Posterior cingulate gyrus (tissue), 11 donors: ENCODE measurements around the gene FGF11.
A peak's percentile ranks its signal among the peaks of the same experiment; 100 is the strongest.

Experiments
- DNase-seq, 10 donors: peaks; one replicate each; pipeline versions ENCODE4 v3.0.0 to v3.0.0-alpha.2; 2020 to 2021; ENCODE audit warnings: mixed read lengths in 3 of 10
- intact Hi-C: fragments of 100-400 bp; cut with DNase I; formaldehyde crosslinking; loops from one replicate; pipeline ENCODE4 v1.15.1; 2023

FGF11 gene

DNA sequence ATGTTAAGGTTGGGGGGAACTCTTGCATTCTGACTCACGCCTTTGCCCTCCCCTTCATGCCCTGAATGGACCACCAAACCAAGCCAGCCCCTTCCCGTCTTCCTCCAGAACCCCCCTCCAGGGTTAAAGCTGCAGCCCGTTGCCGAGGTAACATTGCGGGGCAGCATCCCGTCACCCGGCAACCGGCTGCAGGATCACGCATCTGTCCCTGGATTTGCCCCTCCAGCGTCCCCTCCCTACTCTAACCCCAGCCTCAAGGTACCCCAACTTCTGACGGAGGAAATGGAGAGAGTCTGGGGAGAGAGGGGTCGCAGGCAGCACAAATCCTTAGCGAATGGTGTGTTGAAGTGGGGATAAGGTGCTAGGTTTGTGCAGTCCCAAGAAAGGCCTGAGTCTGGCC, 32.2 kb upstream of the FGF11 start:
- DNase-seq: peak in 1 of 10 donors; percentile 72
- intact Hi-C loops: no loop called here

DNA sequence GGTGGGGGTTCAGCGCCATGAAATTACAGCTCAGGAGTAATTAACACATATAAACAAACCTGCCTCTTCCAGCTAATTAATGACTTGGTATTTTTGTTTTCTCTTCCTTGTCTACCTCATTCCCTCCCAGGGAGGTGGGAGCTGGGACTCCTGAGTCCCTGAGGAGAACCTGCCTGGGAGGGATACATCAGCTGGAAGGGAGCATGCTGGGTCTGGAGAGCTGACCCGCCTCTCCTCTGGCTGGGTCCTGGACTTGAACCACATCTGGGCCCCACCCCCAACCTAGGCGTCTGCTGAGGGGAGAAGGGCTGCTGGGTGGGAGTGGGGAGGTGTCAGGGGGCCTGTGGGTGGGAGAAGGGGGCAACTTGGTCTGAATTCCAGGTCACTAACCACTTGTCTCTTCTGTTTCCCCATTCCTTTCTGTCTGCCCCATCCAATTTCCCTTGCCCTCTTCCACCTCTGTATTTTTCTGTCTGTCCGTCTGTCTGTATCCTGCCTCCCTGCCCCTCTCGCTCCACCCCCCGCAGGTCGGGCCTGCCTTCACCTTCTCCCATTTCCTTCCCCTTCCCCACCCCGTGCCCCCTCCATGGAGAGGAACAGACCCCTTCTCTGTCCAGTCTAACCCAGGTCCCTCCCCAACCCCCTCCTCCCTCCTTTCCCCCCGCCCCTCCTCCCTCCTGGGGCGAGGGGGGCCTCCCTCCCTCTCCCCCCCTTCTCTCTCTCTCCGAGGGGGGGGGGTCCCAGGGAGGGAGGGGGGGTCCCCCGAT, 31.6 kb upstream of the FGF11 start, which contains the start of gene NLGN2:
NLGN2 (plus strand) TSS at position 361 of the 767 bp plus-strand sequence. CDS start 411 bp downstream, outside the sequence.
- no peak for DNase-seq
- intact Hi-C loops: no loop called here

DNA sequence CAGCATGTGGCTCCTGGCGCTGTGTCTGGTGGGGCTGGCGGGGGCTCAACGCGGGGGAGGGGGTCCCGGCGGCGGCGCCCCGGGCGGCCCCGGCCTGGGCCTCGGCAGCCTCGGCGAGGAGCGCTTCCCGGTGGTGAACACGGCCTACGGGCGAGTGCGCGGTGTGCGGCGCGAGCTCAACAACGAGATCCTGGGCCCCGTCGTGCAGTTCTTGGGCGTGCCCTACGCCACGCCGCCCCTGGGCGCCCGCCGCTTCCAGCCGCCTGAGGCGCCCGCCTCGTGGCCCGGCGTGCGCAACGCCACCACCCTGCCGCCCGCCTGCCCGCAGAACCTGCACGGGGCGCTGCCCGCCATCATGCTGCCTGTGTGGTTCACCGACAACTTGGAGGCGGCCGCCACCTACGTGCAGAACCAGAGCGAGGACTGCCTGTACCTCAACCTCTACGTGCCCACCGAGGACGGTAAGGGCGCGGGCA, 31.0 kb upstream of the FGF11 start:
- no peak for DNase-seq
- intact Hi-C loops: no loop called here

DNA sequence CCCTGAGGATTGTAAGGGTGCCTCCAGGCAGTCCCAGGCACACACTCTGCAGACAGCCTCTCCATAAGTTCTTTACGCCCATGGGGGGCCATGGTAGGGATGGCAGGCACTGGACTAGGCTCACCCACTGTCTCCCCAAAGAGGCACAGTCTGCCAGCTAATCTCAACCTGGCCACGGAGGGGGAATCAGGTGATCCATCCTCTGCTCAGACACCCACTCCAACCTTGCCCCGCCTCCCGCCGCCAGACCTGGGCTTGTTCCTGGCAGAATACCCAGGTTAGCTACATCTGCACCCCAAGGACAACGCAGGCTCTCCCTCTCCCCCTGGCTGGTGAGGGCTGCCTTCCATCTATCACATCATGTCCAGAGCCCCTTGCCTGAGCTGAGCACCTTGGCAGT, 30.4 kb upstream of the FGF11 start:
- intact Hi-C loops: no loop called here
- no peak for DNase-seq

DNA sequence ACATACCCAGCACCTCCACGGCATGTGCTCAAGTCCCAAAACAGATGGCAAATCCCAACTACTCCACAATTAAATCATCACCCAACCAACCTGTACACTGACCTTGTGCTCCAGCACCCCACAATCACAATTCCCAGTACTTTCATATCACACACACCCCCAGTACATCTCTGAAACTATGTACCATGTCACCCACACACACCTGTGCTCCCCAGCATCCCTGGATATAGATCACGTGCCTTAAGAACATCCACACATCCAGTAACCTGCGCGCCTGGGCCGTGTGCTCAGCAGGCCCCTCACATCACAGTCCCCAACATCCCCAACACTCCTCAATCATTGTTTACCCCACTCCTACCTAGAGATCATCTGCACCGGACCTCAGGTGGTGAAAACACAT, 29.6 kb upstream of the FGF11 start:
- intact Hi-C loops: no loop called here
- DNase-seq: no peak

DNA sequence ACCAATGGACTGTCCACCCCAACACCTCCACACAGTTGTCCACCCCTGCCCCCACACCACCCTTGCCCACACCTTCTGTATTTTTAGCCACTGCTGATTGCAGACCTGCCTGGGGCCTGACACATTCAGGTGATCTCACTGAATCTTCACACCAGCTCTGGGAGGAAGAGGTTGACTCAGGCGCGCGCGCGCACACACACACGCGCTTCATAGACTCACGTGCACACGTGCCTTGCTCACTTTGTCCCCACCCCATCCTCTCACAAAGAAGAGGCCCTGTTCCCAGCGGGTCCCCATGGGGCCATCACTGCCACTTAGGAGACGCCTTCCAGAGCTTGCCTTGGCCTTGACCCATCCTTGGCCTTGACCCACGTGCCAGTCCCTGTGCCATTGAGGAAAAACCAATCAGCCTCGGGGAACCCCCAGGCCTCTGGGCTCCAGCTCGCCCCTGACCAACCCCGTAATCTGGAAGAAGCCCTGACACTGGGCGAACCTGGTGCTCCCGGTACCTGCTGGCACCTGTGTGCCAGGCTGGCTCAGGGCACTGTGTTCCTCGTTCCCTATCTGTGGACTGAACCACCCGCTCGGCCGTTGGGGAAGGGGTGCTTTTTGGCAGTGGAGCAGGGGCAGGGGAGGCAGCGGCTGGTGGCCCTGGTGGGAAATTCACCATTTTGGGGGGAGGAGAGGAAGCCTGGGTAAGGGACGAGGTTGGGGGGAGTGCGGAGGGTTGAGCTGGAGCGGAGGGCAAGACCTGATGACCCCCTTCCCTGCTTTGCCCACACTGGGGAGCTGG, 28.5 kb upstream of the FGF11 start:
- DNase-seq: no peak
- intact Hi-C loops: no loop called here

DNA sequence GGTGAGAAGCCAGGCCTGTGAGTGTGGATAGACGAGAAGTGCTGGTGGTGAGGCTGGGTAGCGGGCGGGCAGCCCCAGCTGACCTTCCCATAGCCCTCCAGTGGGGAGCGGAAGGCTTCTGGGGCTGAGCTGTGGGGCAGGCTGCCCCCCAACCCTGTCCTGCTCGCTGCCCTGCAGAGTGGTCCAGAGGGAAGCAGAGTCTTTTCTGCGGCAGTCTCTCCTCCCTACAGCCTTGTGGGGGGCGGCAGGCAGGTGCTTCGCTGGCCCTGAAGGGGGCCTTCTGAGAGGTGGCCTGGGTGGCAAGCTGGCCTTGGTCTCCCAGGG, 27.9 kb upstream of the FGF11 start:
- intact Hi-C loops: no loop called here
- DNase-seq: no peak

DNA sequence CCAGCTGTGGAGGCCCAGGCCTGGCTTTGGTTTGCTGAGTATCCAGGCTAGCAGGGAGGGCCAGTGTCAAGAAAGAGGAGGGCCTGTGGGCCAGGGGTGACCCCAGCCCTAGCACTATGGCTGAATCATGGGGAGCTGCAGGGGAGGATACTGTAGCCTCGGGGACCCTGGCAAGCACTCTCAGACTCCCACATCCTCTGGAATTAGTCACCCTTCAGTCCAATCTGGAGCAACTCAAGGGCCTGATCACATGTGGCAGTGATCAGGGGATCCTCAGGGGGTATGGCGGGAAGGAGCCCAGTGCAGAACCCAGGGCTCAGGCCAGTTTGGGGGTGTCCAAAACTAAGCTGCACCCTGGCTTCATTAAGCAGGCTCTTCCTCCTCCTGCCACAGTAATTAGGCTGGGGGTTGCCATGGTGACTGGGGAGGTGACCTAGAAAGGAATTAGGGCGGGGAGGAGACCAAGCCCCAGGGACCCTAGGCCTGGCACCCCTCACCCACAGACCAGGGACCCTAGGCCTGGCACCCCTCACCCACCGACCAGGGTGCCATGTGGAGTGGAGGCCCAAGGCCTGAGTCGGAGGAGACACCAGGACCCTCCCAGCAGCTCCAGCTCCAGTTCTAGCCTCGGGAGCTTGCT, 25.8 kb upstream of the FGF11 start:
- no peak for DNase-seq
- intact Hi-C loops: no loop called here

DNA sequence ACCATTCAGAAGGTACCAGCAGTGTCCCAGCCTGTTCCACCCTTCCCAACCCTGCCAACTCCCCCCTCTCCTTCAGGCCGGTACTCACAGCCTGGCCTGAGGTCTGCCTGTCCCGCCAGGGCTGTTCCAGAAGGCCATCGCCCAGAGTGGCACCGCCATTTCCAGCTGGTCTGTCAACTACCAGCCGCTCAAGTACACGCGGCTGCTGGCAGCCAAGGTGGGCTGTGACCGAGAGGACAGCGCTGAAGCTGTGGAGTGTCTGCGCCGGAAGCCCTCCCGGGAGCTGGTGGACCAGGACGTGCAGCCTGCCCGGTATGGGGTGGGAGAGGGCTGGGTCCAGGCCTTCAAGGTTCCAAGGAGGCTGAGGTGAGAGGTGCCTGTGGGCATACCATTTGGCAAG, 24.5 kb upstream of the FGF11 start:
- DNase-seq: no peak
- intact Hi-C loops: no loop called here

DNA sequence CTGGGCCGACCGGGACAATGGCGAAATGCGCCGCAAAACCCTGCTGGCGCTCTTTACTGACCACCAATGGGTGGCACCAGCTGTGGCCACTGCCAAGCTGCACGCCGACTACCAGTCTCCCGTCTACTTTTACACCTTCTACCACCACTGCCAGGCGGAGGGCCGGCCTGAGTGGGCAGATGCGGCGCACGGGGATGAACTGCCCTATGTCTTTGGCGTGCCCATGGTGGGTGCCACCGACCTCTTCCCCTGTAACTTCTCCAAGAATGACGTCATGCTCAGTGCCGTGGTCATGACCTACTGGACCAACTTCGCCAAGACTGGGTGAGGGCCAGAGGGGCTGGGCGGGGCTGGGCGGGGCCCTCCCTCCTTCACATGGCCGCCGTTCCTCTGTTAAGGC, 23.5 kb upstream of the FGF11 start:
- intact Hi-C loops: no loop called here
- DNase-seq: peak in 1 of 10 donors; percentile 76

DNA sequence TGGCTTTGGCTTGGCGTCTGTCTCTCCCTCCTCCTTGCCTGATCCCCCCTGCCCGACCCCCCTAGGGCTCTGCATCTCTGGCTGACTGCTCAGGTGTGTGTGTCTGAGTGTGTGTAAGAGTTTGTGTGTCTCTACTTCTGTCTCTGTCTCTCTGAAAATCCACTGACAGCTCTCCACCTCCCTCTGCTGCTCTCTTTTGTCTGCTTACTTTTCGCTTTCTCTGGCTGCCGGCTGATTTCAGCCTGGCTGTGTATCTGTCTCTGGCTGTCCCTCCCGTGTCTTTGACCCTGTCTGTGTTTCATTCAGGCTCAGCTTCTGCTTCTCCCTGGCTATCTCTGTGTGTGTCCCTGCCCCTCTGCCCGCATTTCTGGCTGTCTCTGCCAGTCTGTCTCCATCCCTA, 23.0 kb upstream of the FGF11 start:
- no peak for DNase-seq
- intact Hi-C loops: no loop called here

DNA sequence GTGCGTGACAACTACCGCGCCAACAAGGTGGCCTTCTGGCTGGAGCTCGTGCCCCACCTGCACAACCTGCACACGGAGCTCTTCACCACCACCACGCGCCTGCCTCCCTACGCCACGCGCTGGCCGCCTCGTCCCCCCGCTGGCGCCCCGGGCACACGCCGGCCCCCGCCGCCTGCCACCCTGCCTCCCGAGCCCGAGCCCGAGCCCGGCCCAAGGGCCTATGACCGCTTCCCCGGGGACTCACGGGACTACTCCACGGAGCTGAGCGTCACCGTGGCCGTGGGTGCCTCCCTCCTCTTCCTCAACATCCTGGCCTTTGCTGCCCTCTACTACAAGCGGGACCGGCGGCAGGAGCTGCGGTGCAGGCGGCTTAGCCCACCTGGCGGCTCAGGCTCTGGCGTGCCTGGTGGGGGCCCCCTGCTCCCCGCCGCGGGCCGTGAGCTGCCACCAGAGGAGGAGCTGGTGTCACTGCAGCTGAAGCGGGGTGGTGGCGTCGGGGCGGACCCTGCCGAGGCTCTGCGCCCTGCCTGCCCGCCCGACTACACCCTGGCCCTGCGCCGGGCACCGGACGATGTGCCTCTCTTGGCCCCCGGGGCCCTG, 22.2 kb upstream of the FGF11 start:
- peak in 1 of 10 donors; percentile 72 for DNase-seq

DNA sequence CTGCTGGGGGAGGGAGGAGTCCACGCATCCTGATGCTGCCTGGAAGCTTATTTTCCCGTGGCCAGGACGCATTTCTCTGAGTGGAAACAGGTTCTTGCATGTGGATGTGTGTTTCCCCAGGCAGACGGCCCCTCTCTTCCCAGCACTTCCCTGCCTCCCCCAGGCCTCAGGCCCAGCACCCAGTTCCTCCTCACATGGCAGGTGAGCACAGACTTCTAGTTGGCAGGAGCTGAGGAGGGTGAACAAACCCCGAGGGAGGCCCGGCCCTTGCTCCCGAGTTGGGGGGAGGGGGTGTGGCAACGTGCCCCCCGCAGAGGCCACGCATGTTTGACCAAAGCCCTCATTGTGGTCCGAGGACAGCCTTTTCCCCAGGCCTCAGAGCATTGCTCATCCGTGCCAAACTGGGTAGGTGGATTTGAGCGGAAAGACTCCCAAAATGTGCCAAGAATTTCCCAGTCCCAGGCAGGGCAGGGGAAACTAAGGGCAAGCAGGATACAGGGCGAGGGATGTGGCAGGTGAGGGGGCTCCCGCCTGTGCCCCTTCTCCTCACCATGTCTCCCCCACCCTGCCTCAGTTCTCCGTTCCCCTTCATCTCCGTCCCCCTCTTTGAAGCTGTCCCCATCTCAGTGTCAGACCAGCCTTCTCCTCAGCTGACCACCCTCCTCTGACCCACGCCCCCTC, 20.7 kb upstream of the FGF11 start:
- intact Hi-C loops: no loop called here
- DNase-seq: peak in 1 of 10 donors; percentile 78

More for the DNA sequence above, 22.2 kb upstream of the FGF11 start:
- intact Hi-C loops: no loop called here

DNA sequence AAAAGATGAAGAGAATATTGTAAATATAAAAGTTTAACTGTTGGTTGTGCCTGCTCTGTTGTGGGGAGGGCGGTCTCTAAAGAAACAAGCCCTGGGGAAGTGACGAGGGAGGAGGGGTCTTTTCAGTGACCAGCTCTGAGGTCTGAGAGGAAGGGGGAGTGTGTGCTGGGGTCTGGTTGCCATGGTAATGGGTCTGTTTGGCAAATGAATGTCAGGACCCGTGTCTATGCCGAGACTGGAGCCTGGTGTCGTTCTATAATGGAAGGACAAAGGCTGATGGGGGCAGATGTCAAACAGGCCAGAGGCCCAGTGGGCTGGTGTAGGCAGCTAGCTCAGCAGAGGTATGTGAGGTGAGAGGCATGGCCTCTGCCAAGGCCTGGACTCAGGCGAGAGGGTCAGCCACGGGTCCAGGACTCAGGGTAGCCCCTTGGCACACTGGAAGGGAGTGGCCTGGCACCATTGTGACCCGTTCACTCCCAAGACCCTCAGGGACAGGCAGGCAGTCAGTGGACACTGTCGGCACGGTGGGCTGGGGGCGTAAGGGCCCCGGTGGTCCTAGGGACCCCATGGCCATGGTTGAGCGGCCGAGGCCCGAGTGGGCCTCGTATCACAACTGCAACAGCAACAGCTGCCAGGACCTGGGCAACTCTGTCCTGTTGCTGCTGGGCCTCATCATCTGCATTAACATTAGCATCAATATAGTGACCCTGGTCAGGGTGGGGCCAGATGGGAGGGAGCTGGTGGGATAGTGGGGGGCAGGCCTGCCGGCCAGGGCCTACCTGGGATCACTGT, 19.3 kb upstream of the FGF11 start, which contains the start of gene SPEM1:
SPEM1 (plus strand) TSS at position 506 of the 792 bp plus-strand sequence; CDS start at position 567, 61 bp downstream.
- intact Hi-C loops: no loop called here
- DNase-seq: no peak

DNA sequence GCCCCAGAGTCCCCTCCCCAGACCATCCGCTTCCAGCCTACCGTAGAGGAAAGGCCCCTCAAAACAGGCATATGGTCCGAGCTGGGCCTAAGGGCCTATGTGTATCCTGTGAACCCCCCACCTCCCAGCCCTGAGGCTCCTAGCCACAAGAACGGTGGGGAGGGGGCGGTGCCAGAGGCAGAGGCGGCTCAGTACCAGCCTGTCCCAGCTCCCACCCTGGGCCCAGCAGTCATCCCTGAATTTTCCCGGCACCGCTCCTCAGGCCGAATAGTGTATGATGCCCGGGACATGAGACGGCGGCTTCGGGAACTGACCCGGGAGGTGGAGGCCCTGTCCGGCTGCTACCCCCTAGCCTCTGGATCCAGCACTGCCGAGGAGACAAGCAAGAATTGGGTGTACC, 18.1 kb upstream of the FGF11 start:
- intact Hi-C loops: no loop called here

DNA sequence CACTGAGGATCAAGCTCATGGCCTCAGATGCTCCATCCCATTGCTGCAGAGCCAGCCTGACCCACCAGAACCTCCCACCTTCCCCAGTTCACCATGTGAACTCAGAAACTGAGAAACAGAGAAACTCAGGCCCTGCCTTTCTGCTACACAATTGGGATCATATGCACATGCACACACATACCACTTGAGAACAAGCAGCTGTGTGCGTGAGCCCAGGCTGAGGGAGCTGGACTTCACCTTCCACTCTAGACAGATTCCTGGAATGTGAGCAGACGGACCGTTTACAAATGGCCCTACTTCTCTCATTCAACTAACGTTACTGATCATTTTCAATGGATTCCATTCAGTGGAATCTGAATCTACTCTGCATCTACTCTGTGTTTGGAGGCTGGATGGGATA, 15.6 kb upstream of the FGF11 start:
- no peak for DNase-seq
- intact Hi-C loops: no loop called here

More for the DNA sequence above, 18.1 kb upstream of the FGF11 start:
- DNase-seq: peak in 1 of 10 donors; percentile 78

DNA sequence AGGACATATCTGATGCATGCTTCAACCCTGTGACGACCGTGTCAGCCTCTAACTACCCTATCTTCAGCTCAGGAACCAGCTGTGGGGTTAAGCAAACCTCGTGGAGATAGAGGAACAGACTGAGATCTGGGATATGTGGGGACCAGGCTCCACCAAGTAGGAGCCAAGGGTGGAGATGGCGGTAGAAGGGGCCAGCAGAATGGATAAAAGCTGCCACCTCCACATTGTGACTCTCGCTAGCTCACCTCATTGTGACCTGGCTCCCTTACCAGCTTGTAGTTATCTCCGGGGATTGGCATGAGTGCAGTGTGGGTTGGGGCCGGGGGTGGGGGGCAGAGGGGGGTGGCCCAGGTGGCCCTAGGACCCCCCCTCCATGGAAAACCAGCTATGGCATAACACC, 14.0 kb upstream of the FGF11 start, which contains the start of gene SPEM2:
SPEM2 (plus strand) TSS at position 301 of the 400 bp plus-strand sequence; CDS start at position 374, 73 bp downstream.
- intact Hi-C loops: no loop called here
- DNase-seq: no peak

DNA sequence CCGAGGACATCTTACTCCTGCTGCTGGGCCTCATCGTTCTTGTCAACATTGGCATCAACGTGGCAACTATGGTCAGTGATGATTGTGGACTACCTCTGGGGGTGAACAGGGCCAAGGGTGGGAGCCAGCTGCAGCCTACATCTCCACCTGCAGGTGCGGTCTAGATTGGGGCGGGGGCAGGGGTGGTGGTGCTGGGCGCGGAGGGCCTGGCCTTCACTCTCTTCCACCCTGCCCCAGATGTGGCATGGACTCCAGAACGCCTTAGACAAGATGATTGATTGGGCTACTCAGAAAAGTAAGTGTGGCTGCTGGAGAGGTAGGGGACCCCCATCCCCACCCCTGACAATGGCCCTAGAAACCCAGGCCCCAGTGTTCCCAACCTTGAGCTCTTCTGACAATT, 13.6 kb upstream of the FGF11 start:
- intact Hi-C loops: no loop called here
- no peak for DNase-seq

DNA sequence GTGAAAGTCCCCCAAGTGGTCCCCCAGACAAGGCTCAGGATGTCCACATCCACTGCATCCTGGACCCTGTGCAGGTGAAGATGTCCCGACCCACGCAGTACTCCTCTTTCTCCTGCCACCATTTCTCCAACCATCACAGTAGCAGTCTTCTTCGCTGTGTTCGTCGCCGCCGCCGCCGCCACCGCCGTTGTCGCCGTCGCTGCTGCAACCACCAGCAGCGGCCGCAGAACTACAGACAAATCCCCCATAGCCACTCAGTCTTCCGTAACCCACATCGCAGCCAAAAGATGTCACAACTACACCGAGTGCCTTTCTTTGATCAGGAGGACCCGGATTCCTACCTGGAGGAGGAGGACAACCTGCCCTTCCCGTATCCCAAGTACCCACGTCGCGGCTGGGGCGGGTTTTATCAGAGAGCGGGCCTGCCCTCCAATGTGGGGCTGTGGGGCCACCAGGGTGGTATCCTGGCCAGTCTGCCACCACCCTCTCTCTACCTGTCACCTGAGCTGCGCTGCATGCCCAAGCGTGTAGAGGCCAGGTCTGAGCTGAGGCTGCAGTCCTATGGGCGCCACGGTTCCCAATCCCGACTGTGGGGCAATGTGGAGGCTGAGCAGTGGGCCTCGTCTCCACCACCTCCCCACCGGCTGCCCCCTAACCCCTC, 13.0 kb upstream of the FGF11 start:
- intact Hi-C loops: no loop called here
- DNase-seq: peak in 1 of 10 donors; percentile 47
